Body of pancreas (tissue), 4 donors: Measurements from ENCODE around the gene CCDC85C.

Experiments
- CTCF ChIP-seq, 7 experiments: fragments of 450-650 bp in 4 of 7; fragments of 200-600 bp in 3 of 7; sonication (generic) in 3 of 7; IDR thresholded peaks; one replicate each; pipeline ENCODE4 v1.5.1; 2016 to 2019; ENCODE audit warnings: antibody characterized with exemption in 7 of 7
- POLR2A ChIP-seq, 3 donors: fragments of 450-650 bp; IDR thresholded peaks; one replicate each; pipeline ENCODE4 v1.6.1; 2016; ENCODE audit warnings: antibody characterized with exemption in 3 of 3, mild to moderate bottlenecking in 2 of 3

- TF ChIP-seq POLR2A (IDR thresholded peaks at IDR 0.05) (no peak), CTCF (IDR thresholded peaks at IDR 0.05) (no peak)
Measured at GRCh38 chr14:99552021-99552553, 51.9 kb downstream of the CCDC85C start.
